RWPE2 (cell line): ENCODE results near the gene EML6.

Source experiments
- ATAC-seq: fragments of 200-7000 bp; cut with Tn5 transposase; 3 replicates; pipeline ENCODE4 v1.9.1; 2021; ENCODE audit warnings: low read depth
- DNase-seq: peaks from one replicate; pipeline ENCODE4 v3.0.0-alpha.2; 2020; ENCODE audit warnings: low spot score
- H3K27ac ChIP-seq: fragments of 450-650 bp; 2 replicates; pipeline ENCODE4 v1.5.1; 2017; ENCODE audit warnings: mild to moderate bottlenecking; ENCODE audit not compliant: poor library complexity, severe bottlenecking
- H3K27me3 ChIP-seq: fragments of 250-450 bp; sonication (Bioruptor Pico); 2 replicates; pipeline ENCODE4 v1.5.1; 2021; ENCODE audit warnings: mild to moderate bottlenecking, moderate library complexity; ENCODE audit not compliant: insufficient read depth, poor library complexity, severe bottlenecking
- H3K36me3 ChIP-seq: fragments of 250-450 bp; sonication (Bioruptor Pico); 2 replicates; pipeline ENCODE4 v1.5.1; 2020; ENCODE audit warnings: low read depth, mild to moderate bottlenecking, moderate library complexity
- H3K4me1 ChIP-seq: fragments of 250-450 bp; sonication (Bioruptor Pico); 2 replicates; pipeline ENCODE4 v1.5.1; 2021; ENCODE audit warnings: mild to moderate bottlenecking, moderate library complexity; ENCODE audit not compliant: insufficient read depth, poor library complexity, severe bottlenecking
- H3K4me3 ChIP-seq: fragments of 250-450 bp; sonication (Bioruptor Pico); 2 replicates; pipeline ENCODE4 v1.5.1; 2021; ENCODE audit warnings: mild to moderate bottlenecking, moderate library complexity; ENCODE audit not compliant: severe bottlenecking
- H3K9me3 ChIP-seq: fragments of 250-450 bp; sonication (Bioruptor Pico); 2 replicates; pipeline ENCODE4 v1.5.1; 2021; ENCODE audit warnings: mild to moderate bottlenecking, moderate library complexity; ENCODE audit not compliant: severe bottlenecking
- CTCF ChIP-seq: fragments of 450-650 bp; IDR thresholded peaks from one replicate; pipeline ENCODE4 v1.5.1; 2017; ENCODE audit warnings: mild to moderate bottlenecking, moderate library complexity; ENCODE audit not compliant: poor library complexity, severe bottlenecking

EML6 gene

GRCh38 chr2:54975598-54976492, 252.4 kb downstream of the EML6 start:
- Histone ChIP-seq H3K27me3 (no peaks in the 10 kb centered on the region), H3K36me3 (peaks cover 94% of the 10 kb centered on the region), H3K4me1 (peaks cover 17% of the 10 kb centered on the region), H3K4me3 (no peak overlapping the region), H3K27ac (no peak overlapping the region), H3K9me3 (no peaks in the 10 kb centered on the region)
- ATAC-seq (no peak), DNase-seq (no peak)
- no peak for TF ChIP-seq CTCF

GRCh38 chr2:54977149-54977548, 253.7 kb downstream of the EML6 start:
- DNase-seq = no peak
- no peaks in the 10 kb centered on the region for H3K9me3 ChIP-seq
- TF ChIP-seq CTCF = no peak
- peaks cover 30% of the 10 kb centered on the region for H3K4me1 ChIP-seq
- peaks cover 97% of the 10 kb centered on the region for H3K36me3 ChIP-seq
- no peak overlapping the region for H3K27ac ChIP-seq
- H3K4me3 ChIP-seq = no peak overlapping the region
- no peaks in the 10 kb centered on the region for H3K27me3 ChIP-seq
- no peak for ATAC-seq

GRCh38 chr2:54979321-54980044, 256.0 kb downstream of the EML6 start:
- ATAC-seq = no peak
- peaks cover 45% of the 10 kb centered on the region for H3K4me1 ChIP-seq
- peaks cover 91% of the 10 kb centered on the region for H3K36me3 ChIP-seq
- H3K27ac ChIP-seq = peak overlapping the region; percentile 21
- no peak for DNase-seq
- no peaks in the 10 kb centered on the region for H3K9me3 ChIP-seq
- TF ChIP-seq CTCF = no peak
- no peak overlapping the region for H3K4me3 ChIP-seq
- H3K27me3 ChIP-seq = no peaks in the 10 kb centered on the region

- DNase-seq (no peak), ATAC-seq (no peak)
- Histone ChIP-seq H3K4me1 (peaks cover 64% of the 10 kb centered on the region), H3K27ac (peak overlapping the region; percentile 10), H3K9me3 (no peaks in the 10 kb centered on the region), H3K4me3 (no peak overlapping the region), H3K27me3 (no peaks in the 10 kb centered on the region), H3K36me3 (peaks cover 85% of the 10 kb centered on the region)
- no peak for TF ChIP-seq CTCF
Observed at GRCh38 chr2:54981385-54981784, 257.9 kb downstream of the EML6 start.
